Endothelial cell of umbilical vein (primary cell): ENCODE measurements around the gene BZW2.

ENCODE experiments used
- EZH2 ChIP-seq: IDR thresholded peaks from 2 replicates; pipeline ENCODE4 v1.6.1; 2012; ENCODE audit warnings: borderline replicate concordance, low read depth, mild to moderate bottlenecking, moderate library complexity, low read length, inconsistent platforms; ENCODE audit not compliant: severe bottlenecking
- FOS ChIP-seq: IDR thresholded peaks from 2 replicates; pipeline ENCODE4 v1.6.1; 2011; ENCODE audit warnings: mild to moderate bottlenecking, low read length, moderate library complexity, borderline replicate concordance; ENCODE audit not compliant: insufficient read depth
- POLR2AphosphoS5 ChIP-seq: IDR thresholded peaks from 2 replicates; pipeline ENCODE4 v1.6.1; 2012; ENCODE audit warnings: low read depth, mild to moderate bottlenecking, control low read depth, low read length, moderate library complexity; ENCODE audit not compliant: insufficient read depth
- TF ChIP-seq, protein P1 (sequence below), 2 donors: IDR thresholded peaks; 1 replicate in 1 of 2; 2 replicates in 1 of 2; pipeline ENCODE4 v1.5.1; 2011; ENCODE audit warnings: low read length in 2 of 2, mild to moderate bottlenecking in 2 of 2, moderate library complexity in 2 of 2, control low read depth in 1 of 2, inconsistent platforms in 1 of 2, low read depth in 1 of 2; ENCODE audit not compliant: insufficient read depth in 1 of 2; ENCODE audit errors: extremely low read depth in 1 of 2
- TF ChIP-seq, protein P2 (sequence below): IDR thresholded peaks from 2 replicates; pipeline ENCODE4 v1.6.1; 2011; ENCODE audit not compliant: insufficient read depth, insufficient read length

DNA sequence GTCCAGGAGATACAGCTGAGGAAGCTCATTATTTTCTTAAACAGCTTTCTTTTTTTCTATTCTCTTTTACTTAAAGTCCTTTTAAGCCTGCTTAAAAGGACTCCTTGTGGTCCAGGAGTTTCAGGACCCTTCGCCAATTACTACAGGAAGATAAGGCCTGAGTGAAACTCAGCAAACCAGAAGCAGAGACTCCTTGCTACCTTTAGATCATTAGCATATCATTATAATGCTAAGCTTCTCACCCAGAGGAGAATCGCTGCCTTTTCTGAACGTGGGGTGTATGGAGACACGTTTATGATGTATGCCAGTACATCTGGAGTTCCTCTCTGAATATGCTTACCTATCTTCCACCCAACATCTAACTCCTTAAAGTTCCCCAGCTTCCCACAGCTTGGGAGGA lies 48.0 kb upstream of the BZW2 start:
- no peak for TF ChIP-seq EZH2
- TF ChIP-seq, protein P1, sequence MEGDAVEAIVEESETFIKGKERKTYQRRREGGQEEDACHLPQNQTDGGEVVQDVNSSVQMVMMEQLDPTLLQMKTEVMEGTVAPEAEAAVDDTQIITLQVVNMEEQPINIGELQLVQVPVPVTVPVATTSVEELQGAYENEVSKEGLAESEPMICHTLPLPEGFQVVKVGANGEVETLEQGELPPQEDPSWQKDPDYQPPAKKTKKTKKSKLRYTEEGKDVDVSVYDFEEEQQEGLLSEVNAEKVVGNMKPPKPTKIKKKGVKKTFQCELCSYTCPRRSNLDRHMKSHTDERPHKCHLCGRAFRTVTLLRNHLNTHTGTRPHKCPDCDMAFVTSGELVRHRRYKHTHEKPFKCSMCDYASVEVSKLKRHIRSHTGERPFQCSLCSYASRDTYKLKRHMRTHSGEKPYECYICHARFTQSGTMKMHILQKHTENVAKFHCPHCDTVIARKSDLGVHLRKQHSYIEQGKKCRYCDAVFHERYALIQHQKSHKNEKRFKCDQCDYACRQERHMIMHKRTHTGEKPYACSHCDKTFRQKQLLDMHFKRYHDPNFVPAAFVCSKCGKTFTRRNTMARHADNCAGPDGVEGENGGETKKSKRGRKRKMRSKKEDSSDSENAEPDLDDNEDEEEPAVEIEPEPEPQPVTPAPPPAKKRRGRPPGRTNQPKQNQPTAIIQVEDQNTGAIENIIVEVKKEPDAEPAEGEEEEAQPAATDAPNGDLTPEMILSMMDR (IDR thresholded peaks at IDR 0.05; ENCODE audit: extremely low read depth in 1 of 2, insufficient read depth in 1 of 2, low read depth in 1 of 2, low read length in 2 of 2) = no peak
- no peak for TF ChIP-seq POLR2AphosphoS5
- TF ChIP-seq, protein P2, sequence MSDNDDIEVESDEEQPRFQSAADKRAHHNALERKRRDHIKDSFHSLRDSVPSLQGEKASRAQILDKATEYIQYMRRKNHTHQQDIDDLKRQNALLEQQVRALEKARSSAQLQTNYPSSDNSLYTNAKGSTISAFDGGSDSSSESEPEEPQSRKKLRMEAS = no peak
- TF ChIP-seq FOS = no peak
